Measurements from ENCODE around the gene DNAJC10.

DNA sequence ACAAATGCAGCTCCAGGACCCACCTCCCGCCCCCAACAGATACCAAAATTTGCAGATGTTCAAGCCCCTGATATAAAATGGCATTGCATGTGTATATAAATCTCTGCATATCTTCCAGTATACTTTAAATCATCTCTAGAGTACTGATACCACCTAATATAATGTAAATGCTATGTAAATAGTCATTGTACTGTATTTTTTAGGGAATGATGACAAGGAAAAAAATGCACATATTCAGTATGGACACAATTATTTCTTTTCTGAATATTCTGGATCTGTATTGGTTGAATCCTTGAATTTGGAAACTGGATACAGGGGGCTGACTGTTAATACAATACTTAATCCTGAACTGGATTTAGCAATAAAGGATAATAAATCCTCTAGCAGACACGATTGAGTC is 82.7 kb downstream of the DNAJC10 start:
- TF ChIP-seq, protein P1, sequence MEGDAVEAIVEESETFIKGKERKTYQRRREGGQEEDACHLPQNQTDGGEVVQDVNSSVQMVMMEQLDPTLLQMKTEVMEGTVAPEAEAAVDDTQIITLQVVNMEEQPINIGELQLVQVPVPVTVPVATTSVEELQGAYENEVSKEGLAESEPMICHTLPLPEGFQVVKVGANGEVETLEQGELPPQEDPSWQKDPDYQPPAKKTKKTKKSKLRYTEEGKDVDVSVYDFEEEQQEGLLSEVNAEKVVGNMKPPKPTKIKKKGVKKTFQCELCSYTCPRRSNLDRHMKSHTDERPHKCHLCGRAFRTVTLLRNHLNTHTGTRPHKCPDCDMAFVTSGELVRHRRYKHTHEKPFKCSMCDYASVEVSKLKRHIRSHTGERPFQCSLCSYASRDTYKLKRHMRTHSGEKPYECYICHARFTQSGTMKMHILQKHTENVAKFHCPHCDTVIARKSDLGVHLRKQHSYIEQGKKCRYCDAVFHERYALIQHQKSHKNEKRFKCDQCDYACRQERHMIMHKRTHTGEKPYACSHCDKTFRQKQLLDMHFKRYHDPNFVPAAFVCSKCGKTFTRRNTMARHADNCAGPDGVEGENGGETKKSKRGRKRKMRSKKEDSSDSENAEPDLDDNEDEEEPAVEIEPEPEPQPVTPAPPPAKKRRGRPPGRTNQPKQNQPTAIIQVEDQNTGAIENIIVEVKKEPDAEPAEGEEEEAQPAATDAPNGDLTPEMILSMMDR (IDR thresholded peaks at IDR 0.05 in 2 of 3, conservative IDR thresholded peaks at IDR 0.05 in 1 of 3; ENCODE audit: control insufficient read depth in 2 of 3, extremely low read depth in 1 of 3, insufficient read depth in 1 of 3, low read depth in 3 of 3, low read length in 3 of 3), result no peak
- TF ChIP-seq PAX5 (IDR thresholded peaks at IDR 0.05; ENCODE audit: borderline replicate concordance, low read depth, low read length), result no peak
- TF ChIP-seq ZSCAN29 (IDR thresholded peaks at IDR 0.05), result no peak
- TF ChIP-seq, protein P2, sequence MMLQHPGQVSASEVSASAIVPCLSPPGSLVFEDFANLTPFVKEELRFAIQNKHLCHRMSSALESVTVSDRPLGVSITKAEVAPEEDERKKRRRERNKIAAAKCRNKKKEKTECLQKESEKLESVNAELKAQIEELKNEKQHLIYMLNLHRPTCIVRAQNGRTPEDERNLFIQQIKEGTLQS (IDR thresholded peaks at IDR 0.05; ENCODE audit: borderline replicate concordance, extremely low read depth, low read depth, low read length), result no peak
- TF ChIP-seq NRF1 (conservative IDR thresholded peaks at IDR 0.05; ENCODE audit: low read depth, low read length), result no peak
- no peak for TF ChIP-seq EZH2 (IDR thresholded peaks at IDR 0.05; ENCODE audit: borderline replicate concordance, control insufficient read depth, low read depth, low read length)
- TF ChIP-seq CHD4 (IDR thresholded peaks at IDR 0.05), result no peak
- no peak for TF ChIP-seq POLR2AphosphoS5 (IDR thresholded peaks at IDR 0.05; ENCODE audit: low read length)
- TF ChIP-seq, protein P3, sequence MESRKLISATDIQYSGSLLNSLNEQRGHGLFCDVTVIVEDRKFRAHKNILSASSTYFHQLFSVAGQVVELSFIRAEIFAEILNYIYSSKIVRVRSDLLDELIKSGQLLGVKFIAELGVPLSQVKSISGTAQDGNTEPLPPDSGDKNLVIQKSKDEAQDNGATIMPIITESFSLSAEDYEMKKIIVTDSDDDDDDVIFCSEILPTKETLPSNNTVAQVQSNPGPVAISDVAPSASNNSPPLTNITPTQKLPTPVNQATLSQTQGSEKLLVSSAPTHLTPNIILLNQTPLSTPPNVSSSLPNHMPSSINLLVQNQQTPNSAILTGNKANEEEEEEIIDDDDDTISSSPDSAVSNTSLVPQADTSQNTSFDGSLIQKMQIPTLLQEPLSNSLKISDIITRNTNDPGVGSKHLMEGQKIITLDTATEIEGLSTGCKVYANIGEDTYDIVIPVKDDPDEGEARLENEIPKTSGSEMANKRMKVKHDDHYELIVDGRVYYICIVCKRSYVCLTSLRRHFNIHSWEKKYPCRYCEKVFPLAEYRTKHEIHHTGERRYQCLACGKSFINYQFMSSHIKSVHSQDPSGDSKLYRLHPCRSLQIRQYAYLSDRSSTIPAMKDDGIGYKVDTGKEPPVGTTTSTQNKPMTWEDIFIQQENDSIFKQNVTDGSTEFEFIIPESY (IDR thresholded peaks at IDR 0.05), result no peak

Measured in GM12878 (cell line).